GM19099 (cell line): Measurements from ENCODE around the gene FOXD3.

Source experiments
- POLR2A ChIP-seq: IDR thresholded peaks from 3 replicates; pipeline ENCODE4 v1.6.1; 2011; ENCODE audit warnings: low read depth; ENCODE audit not compliant: insufficient read length; ENCODE audit errors: extremely low read depth

The FOXD3 gene

GRCh38 chr1:63318201-63318979, 4.0 kb upstream of the FOXD3 start:
- no peak for TF ChIP-seq POLR2A

- no peak for TF ChIP-seq POLR2A
Measured at GRCh38 chr1:63319046-63320021, 3.0 kb upstream of the FOXD3 start.

- TF ChIP-seq POLR2A = no peak
Measured at GRCh38 chr1:63320022-63320721, 2.2 kb upstream of the FOXD3 start.

GRCh38 chr1:63321066-63321784, 1.1 kb upstream of the FOXD3 start:
- no peak for TF ChIP-seq POLR2A

GRCh38 chr1:63321785-63322113, 618 bp upstream of the FOXD3 start:
- no peak for TF ChIP-seq POLR2A

- TF ChIP-seq POLR2A = no peak
Measured at GRCh38 chr1:63322944-63323864, 837 bp downstream of the FOXD3 start.

GRCh38 chr1:63323865-63324778, 1.8 kb downstream of the FOXD3 start:
- TF ChIP-seq POLR2A = no peak

GRCh38 chr1:63324779-63325119, 2.4 kb downstream of the FOXD3 start:
- TF ChIP-seq POLR2A = no peak

GRCh38 chr1:63325279-63325985, 3.1 kb downstream of the FOXD3 start:
- TF ChIP-seq POLR2A = no peak

GRCh38 chr1:63326106-63326472, 3.7 kb downstream of the FOXD3 start:
- no peak for TF ChIP-seq POLR2A

- no peak for TF ChIP-seq POLR2A
Measured at GRCh38 chr1:63326473-63327380, 4.4 kb downstream of the FOXD3 start.

- TF ChIP-seq POLR2A = no peak
Measured at GRCh38 chr1:63327417-63328054, 5.2 kb downstream of the FOXD3 start.
